ENCODE data around the gene COX6A1.
A peak's percentile ranks its signal among the peaks of the same experiment; 100 is the strongest.
"Not testable (repeated sequence)": the region's sequence is repeated elsewhere in the genome, so short reads cannot be mapped to it uniquely, and the experiment has no call there.

Gene COX6A1

DNA sequence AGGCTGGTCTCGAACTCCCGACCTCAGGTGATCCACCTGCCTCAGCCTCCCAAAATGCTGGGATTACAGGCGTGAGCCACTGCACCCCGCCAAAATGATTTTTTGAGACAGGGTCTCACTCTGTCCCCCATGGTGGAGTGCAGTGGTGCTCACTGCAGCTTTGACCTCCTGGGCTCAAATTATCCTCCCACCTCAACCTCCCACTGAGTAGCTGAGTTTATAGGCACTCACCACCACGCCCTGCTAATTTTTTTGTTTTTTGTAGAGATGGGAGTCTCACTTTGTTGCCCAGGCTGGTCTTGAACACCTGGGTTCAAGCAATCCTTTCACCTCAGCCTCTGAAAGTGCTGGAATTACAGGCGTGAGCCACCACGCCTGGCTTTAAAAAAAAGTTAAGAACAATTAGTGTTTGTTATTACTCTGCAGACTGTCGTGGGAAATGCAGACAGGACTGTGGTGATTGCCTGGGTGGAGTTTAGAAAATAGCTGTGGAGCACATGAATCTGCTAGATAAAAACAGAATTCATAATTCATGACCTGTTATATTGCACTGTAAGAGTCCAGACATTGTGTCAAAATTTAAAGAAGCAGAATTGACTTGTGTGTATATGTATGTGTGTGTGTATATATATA, 9.2 kb upstream of the COX6A1 start:
- no peak for DNase-seq

DNA sequence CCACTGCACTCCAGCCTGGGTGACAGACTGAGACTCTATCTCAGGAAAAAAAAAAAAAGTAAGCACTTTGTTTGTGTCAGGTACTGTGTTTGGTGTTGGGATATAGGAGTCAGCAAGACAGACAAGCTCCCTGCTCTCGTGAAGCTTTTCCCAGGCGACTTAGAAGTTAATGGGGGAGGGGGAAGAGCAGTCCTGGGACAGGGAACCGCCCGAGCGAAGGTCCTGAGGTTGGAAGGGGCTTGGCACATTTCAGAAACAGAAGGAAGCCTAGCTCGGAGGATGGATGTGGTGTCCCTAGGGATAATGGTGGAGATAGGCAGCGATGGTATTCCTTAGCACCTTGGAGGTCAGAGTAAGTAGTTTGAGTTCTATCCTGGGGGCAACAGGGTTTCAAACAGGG, 8.5 kb upstream of the COX6A1 start:
- DNase-seq, result no peak

DNA sequence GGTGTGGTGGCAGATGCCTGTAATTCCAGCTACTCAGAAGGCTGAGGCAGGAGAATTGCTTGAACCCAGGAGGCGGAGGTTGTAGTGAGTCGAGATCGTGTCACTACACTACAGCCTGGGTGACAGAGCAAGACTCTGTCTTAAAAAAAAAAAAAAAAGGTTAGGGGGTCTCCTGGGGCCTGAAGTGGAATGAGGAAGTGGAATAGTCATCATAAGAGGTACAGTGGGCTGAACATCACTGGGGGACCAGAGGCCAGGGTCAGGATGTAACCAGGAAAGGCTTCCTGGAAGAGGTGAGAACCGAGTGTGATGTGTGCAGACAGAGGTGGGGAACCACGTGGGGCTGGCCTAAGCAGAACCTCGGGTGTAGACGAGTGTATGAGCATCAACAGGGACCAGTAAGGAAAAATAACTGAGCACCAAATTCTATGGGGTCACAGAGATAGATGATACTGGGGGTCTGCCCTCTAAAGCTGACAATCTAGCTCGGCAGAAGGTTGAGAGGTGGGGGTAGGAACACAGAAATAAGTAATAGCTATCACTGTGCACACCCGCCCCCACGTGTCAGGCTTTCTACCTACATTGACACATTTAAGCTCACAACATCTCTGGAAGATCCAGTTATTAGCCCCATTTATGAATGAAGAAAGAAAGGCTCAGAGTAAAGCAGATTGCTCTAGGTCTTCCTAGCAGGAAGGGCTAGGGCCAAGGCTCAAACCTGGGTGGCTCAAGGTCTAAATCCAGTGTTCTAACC, 5.0 kb upstream of the COX6A1 start:
- no peak for DNase-seq

DNA sequence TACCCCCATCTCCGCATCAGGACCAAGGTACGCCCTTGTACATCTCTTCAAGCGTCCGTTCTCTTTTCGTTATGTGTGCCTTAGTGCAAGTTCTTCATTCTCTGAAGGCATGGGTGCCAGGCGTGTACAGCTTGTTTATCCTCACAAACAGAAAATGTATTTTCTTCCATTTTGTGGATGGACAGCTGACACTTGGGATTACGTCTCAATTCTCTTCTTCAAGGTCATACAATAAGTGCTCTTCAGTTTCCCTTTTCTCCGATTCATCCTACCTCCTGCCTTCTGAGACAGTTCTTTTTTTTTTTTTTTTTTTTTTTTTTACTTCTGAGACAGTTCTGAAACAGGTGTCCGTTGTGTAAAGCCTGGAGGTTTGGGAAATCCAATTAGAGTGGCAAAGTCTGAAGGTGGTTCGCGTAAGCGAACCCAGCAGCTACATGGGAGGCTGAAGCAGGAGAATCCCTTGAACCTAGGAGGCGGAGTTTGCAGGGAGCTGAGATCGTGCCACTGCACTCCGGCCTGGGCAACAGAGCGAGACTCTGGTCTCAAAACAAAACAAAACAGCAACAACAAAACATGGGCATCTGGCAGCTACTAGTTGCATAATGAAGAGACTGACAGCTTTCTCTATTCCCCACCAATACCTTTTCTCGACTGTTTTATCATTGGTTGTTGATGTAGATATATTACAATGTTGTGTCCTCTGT, 734 bp downstream of the COX6A1 start:
- DNase-seq, result no peak

DNA sequence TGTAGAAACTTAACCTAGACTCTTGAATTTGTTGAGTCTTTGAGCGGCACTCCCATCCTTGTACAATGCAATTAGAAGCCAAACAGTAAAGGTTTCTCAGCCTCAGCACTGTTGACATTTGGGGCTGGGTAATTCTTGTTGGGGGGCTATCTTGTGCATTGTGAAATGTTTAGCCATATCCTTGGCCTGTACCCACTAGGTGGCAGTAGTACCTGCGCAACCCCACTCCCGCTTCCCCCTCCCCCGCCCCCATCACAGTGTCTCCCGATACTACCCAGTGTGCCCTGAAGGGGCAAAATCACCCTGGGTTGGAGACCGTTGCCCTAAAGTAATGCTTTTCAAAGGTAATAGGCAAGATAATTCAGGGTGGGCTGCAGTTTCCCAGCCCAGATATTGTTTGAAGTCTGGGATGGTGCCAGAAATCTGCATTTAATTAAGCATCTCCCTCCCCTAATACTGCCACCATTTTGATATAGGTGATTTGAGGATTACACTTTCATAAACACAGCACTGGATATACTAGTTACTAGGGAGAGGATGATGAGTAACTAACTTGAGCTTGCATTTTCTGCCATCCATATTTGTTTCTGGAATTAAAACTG, 1.8 kb downstream of the COX6A1 start:
- DNase-seq, result peak; percentile 84 to 86

DNA sequence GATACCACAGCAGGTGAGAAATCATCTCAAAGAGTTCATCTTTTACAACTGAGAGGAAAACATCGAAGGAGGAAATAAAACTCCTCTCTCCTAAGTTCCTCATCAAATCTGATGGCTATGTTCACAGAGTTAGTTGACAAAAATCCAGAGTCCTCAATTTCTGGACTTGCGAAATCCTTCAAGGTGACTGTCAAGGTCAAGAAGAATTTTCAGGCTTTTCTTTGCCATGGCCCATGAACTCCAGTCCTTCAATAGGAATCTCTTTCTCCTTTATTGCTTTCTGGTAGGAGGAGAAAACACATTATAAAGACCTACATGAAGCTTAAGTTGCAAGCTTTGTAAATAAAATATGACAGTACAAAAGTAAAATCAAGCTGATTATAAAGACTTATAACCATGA, 6.8 kb downstream of the COX6A1 start:
- no peak for DNase-seq

DNA sequence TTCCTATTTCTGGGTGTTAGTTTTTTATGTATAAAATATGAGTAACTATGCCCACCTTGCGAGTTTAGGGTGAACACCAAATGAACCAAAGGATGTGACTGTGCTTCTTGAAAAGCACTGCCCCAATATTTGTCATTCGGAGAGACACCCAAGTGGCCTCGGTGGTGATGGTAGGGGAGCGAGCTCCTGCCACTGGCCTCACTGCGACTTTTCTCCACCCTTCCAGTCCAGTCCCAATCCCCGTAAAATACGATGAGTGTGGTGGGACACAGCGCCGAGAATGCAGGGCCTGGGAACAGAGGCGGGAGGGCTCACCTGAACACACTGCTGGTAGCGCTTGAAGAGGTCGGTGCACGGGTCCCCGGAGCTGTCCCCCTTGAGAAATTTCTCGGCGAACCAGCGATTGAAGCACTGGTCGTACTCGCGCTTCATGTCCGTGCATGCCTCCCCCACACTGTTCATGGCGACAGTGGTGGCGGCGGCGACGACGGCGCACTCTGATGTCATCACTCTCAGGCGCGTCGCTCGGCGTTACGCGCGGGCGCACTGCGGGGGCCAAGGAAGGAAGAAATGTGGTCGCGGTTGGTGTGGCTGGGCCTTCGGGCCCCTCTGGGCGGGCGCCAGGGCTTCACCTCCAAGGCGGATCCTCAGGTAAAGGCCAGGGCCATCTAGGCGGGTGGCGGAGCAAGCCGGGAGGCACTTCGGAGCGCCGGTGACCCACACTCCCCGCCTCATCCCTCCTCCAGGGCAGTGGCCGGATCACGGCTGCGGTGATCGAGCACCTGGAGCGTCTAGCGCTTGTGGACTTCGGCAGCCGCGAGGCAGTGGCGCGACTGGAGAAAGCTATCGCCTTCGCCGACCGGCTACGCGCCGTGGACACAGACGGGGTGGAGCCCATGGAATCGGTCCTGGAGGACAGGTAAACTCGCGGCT, 8.3 kb downstream of the COX6A1 start, which contains the start of the genes GATC and TRIAP1:
Gene GATC, plus strand, starts transcription at position 534 of the 933 bp plus-strand sequence. Its CDS starts 37 bp downstream, at position 571.
Gene TRIAP1, minus strand, starts transcription at position 474 of the 933 bp plus-strand sequence. Its CDS starts 12 bp downstream, at position 462.
- DNase-seq, result peak; percentile 87 to 90

DNA sequence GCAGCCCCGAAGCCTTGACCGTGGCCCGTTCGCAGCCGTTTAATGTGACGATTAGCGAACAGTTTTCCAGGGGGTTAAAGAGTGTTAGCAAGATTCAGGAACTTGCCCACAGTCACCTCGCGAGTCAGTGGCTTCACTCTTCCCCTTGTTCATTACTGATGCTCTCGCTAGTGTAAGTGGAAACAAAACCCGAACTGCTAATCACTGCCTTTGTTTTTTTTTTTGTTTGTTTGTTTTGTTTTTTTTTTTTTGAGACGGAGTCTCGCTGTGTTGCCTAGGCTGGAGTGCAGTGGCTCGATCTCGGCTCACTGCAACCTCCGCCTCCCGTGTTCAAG, 8.9 kb downstream of the COX6A1 start:
- DNase-seq, result not testable (repeated sequence)

DNA sequence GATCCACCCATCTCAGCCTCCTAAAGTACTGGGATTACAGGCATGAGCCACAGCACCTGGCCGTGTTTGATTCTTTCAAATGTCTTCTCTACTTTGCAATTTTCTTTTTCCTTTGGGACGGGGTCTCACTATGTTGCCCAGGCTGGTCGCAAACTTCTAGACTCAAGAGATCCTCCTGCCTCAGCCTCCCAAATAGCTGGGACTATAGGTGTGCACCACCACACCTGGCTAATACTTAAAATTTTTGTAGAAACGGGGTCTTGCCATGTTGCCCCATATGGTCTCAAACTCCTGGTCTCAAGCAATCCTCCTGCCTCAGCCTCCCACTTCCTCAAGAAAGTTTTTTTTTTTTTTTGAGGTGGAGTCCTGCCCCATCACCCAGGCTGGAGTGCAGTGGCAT, 10.1 kb downstream of the COX6A1 start:
- DNase-seq, result no peak

DNA sequence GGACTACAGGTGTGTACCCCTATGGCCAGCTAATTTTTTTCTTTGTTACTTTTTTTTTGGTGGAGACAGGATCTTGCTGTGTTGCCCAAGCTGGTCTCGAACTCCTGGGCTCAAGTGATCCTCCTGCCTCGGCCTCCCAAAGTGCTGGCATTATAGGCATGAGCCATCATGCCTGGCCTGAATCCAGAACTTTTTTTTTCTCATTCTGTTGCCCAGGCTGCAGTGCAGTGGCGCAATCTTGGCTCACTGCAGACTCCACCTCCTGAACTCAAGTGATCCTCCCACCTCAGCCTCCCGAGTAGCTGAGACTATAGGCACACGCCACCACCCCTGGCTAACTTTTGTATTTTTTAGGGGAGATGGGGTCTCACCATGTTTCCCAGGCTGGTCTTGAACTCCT, 14.6 kb downstream of the COX6A1 start:
- DNase-seq, result not testable (repeated sequence)

DNA sequence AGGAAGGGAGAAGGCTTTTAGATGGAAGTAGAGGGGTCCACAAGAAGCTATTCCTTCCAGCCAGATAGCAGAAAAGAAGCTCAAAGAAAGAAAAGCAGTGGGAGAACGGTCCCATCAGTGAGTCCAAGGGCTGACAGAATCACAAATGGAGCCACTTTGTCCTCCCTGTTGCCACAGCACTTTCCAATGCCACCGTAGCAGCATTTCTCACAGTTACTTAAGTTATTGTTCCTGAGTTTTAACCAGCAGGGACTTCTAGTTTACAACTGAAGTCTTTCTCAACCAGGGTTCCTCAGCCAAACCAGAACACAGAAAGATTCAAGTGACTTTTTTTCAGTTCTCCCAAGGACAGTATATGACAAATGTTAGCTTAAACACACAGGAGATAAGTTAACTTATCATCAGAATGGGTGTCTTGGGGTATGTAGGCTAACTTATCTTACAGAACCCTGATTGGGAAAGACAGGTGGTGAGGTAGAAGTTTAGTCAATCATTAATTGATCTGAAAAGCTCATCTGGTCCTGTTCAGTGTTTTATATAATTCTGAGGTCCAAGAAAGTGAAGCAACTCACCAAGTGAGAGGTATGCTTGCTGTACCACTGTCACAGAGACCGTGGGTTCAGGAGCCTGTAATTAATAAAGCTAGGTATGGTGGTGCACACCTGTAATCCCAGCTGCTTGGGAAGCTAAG, 15.3 kb downstream of the COX6A1 start:
- DNase-seq, result no peak

DNA sequence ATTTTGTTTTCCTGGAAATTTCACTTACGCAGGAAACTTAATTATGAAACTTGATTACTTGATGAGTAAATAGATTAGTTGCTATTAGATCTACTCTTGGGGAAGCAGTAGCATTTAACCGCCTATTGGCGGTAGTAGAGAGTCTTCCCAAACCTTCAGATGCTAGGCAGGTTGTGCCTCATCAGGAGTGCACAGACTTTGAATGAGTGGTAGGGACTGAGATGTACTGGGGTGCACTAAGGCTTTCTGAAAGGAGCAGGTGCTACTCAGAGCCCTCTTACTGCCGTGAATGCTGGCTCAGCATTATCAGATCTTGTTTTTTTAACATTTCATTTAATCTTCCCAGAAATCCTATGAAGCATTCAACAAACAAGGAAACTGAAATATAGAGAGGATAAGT, 16.1 kb downstream of the COX6A1 start:
- DNase-seq, result peak; percentile 34 to 61

DNA sequence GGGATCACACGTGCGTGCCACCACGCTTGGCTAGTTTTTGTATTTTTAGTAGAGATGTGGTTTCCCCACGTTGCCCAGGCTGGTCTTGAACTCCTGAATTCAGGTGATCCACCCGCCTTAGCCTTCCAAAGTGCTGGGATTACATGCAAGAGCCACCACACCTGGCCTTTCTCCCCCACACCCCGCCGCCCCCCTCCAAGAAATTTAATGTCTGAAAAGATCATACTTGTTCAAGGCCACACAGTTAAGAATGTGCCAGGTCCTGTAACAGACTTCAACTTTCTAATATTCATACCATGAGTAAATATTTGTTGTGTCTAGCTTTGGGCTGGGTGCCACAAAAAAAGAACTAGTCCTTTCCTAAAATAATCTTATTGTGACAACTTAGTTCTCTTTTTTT, 17.4 kb downstream of the COX6A1 start:
- DNase-seq, result no peak

DNA sequence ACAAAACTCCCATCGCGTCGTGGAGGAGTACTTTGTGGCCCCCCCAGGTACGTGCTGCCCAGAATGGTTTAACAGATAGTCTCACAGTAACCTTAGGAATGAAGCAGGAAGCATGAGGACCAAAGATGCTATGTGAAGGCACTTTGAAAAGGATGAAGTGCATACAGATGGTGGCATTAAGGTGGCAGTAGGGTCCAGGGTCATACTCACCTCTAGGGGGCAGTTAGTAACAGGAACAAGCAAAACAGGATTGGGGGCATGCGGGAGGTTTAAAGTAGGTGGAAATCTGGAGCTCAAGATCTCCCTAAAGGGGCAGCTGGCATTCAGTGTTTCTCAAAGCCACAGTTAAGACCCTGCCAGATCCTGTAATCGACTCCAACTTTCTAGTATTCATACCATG, 19.2 kb downstream of the COX6A1 start:
- peak in 1 of 2 donors; percentile 22 for DNase-seq

DNA sequence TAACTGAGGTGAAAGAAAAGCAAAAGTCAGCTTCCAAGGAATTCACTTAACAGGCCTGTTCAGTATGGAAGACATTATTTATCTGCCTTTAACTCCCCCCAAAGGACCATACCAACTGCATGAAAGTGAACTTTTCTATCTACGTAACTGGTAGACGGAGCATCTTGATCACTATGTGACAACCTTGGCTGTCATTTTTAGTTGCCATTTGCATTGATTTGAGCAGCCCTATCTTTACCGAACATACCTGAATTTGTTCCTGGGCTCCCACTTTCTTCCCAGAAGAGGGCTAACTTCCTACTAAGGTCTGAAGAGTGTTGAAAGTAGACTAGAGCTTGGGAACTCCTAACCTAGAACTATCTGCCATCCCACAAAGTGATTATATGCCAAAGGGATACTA, 22.2 kb downstream of the COX6A1 start:
- DNase-seq, result no peak

DNA sequence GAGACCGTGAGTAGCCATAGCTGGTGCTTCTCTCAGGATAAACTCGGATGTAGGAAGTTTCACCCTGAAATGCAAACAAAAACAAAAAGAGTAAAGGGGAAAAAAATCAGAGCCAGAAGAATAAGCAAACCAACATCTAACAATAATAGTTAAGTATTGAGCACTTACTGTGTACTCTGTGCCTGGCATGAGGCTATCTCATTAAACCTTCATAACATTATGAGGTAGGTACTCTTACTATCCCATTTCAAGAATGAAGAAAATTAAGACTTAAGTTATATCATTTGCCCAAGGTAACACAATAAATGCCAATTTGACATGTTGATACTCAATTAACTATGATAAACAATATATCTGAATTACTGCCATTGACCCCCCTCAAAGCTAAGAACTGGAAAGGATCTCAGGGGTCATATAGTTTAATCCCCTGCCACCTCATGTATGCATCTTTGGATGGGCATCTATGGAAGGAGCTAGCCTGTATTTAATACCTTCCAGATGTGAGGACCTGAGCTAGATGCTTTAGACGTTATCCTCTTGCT, 24.3 kb downstream of the COX6A1 start:
- no peak for DNase-seq

DNA sequence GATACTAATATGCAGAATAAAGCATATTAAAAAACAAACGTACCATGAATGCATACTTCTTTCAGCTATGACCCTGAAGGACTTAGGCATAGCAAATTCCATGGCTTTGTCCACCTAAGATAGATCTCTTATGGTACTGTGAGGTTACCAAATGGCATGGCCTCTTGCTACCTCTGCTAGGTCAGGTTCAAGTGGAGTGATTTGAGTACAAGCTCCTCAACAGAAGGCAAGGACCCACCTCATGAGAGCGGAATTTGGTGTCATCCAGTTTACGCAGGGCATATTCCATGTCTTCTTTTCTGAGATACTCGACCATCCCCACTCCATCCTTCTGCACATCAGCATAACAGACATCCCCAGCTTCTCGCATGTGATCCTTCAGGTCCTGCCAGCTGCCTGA, 25.8 kb downstream of the COX6A1 start:
- no peak for DNase-seq

DNA sequence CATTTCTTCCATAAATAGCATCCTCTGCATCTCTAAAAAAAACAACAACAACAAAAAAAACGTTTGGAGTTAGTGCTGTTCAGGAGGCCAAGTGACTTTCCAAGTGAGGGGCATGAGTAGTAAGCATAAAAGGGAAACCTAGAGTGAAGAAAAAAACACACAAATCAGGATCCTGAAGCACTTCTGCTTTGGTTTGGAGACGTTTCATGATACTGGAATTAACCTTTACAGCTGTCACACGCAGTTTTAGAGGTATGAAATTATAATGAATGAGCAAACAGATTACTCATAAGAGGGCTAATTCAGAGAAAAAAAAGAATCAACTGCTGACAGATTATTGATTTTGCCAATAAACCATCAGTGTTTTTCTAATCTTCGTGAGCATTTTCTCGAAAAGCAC, 27.8 kb downstream of the COX6A1 start:
- DNase-seq, result no peak

DNA sequence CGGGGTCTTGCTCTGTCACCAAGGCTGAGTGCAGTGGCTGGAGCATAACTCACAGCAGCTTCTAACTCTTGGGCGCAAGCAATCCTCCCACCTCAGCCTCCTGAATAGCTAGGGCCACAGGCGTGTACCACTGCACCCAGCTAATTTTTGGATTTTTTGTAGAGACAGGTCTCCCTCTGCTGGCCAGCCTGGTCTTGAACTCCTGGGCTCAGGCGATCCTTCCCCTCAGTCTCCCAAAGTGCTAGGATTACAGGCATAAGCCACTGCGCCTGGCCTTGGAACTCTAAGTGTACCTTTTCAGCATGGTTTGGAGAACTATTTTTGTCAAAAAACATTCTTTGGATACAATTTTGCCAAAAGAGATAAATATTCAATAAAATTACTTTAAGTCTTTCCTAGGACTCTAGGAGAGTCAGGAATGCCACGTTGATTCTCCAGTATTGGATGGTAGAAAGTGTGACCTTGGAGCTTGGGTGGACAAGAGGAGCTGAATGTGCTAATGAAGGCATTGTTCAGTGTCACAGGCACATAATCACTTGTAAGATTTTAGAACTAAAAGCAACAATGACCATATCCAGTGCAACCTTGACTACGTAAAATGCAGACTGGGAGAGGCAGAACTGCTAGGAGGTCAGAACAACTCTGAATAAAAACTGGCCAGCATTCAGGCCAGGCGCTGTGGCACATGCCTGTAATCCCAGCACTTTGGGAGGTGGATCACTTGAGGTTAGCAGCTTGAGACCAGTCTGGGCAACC, 28.8 kb downstream of the COX6A1 start:
- DNase-seq, result peak; percentile 55 to 66

DNA sequence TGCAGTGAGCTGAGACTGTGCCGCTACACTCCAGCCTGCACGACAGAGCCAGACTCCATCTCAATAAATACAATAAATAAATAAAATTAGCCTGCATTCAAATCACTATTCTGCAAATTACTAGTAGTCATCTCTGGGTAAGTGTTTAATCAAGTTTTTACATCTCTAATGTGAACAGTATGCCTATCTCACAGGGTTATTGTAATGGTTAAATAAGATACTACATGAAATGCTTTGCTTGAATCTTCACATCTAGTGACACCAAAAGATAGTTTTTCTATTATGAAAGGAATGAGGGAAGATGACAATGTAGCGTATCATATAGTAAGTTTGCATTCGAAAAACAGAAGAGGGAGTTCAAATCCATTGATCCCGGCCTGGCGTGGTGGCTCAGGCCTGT, 29.5 kb downstream of the COX6A1 start:
- DNase-seq, result no peak

Data from CD4-positive, alpha-beta T cell treated with Interleukin-4 for 1 hour (primary cell).